ENCODE results near the gene ZNF223.

Gene ZNF223

GRCh38 chr19:44071824-44072542 lies 20.1 kb downstream of the ZNF223 start, which contains the start of gene ZNF284:
TSS of gene ZNF284 (plus strand) at chr19:44072159. CDS start at chr19:44076390, 4,231 bp downstream.
- FAIRE-seq, result no peak
- peak; percentile 59 for DNase-seq (ENCODE audit: low spot score)

DNA sequence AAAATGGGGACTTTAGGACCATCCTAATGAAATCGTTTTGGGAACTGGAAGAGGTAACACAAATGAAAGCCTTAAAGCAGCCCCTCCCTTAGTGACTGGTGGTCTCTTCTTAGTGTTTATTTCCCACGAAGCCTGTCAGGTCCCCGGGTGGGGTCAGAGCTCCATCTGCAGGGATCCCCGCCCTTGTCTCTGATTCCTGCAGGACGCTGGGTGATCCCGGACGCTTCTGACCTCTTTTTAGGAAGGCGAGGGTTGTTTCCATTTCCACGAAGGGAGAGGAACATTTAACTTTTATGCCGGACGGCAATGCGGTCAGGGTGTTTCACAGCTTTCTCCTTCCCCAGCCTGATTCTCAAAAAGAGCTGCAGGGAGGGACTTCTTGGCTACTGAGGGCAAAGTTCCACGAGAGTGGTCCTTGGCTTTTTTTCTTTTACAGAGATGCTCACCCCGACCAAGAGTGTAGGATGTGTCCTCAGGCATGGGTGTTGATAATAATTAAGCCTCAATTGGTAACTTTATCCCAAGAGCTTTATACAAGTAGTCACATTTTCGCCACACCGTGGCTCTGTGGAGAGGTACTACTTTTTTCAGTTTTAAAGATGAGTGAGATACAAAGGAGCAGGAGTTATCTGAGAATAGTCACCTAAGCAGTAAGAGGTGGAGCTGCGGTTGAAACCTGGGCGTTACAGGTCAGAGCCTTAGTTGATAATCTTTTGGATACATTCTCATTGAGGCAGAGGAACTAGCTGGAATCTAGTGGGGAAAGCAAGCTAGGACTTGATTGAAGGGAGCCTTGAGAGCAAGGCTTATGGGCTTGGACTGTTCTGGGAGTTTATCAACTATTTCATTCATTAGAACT lies 20.9 kb downstream of the ZNF223 start:
- no peak for FAIRE-seq
- DNase-seq (ENCODE audit: low spot score), result no peak

- no peak for FAIRE-seq
- DNase-seq (ENCODE audit: low spot score), result no peak
These were observed 24.5 kb downstream of the ZNF223 start for GRCh38 chr19:44076325-44076724.

- no peak for DNase-seq (ENCODE audit: low spot score)
- FAIRE-seq, result no peak
These were observed 40.3 kb downstream of the ZNF223 start for GRCh38 chr19:44092108-44092507.

GRCh38 chr19:44093931-44094765 lies 42.3 kb downstream of the ZNF223 start, which contains the start of gene ZNF224:
TSS of gene ZNF224 (plus strand) at chr19:44094361. CDS start at chr19:44097874, 3,513 bp downstream.
- FAIRE-seq (peak; percentile 87), DNase-seq (ENCODE audit: low spot score) (peak; percentile 79)

GRCh38 chr19:44107751-44108150 lies 55.9 kb downstream of the ZNF223 start:
- no peak for FAIRE-seq
- no peak for DNase-seq (ENCODE audit: low spot score)

GRCh38 chr19:44109458-44109857 lies 57.6 kb downstream of the ZNF223 start:
- FAIRE-seq (no peak), DNase-seq (ENCODE audit: low spot score) (no peak)

- no peak for DNase-seq (ENCODE audit: low spot score)
- FAIRE-seq, result no peak
These were observed 60.2 kb downstream of the ZNF223 start for GRCh38 chr19:44111910-44112463.

DNA sequence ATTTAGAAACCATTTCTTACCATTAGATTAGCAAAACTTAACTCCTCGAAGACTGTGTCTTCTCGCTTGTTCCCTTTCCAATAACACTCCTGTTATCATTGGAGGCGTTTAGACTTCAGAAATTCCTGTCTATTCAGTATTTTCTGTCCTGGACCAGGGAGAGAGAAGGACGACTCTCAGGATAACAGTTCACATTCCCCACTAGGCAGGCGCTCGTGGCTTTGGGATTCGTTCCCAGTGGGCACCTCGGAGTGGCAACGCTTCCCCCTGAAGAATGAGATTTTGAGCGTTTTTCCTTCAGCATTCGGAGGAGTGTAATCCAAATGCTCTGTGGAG lies 60.9 kb downstream of the ZNF223 start:
- FAIRE-seq, result no peak
- peak; percentile 4 for DNase-seq (ENCODE audit: low spot score)

DNA sequence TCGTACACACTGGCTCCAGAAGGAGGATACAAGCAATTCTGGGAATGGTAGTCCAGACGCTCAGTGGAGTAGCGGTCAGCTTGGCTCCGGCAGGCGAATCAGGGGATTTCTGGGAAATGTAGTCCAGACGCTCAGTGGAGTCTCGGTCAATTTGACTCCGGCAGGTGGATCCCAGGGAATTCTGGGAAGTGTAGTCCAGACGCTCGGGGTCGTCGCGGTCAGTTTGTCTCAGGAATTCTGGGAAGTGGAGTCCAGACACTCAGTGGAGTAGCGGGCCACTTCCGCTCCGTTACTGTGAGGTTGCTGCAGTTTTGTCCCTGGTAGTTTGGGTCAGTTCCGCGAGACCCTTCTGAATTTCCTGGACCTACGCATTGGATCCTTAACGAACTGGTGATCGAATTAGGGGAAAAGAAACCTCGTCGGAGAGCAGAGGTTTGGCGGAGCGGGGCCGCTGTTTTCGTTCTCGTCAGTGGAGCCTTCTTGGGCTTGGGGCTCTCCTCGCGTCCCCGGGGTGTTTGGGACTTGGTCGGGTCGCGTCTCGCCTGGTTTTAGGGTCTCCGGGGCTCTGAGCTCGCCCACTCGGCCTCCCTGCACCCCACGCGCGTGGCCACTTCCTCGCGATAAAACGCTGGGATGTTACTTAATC lies 61.4 kb downstream of the ZNF223 start, which contains the start of gene ZNF225:
ZNF225 (plus strand) TSS at position 262 of the 646 bp plus-strand sequence. CDS start 2,429 bp downstream, outside the sequence.
- peak; percentile 93 for FAIRE-seq
- peak; percentile 93 for DNase-seq (ENCODE audit: low spot score)

DNA sequence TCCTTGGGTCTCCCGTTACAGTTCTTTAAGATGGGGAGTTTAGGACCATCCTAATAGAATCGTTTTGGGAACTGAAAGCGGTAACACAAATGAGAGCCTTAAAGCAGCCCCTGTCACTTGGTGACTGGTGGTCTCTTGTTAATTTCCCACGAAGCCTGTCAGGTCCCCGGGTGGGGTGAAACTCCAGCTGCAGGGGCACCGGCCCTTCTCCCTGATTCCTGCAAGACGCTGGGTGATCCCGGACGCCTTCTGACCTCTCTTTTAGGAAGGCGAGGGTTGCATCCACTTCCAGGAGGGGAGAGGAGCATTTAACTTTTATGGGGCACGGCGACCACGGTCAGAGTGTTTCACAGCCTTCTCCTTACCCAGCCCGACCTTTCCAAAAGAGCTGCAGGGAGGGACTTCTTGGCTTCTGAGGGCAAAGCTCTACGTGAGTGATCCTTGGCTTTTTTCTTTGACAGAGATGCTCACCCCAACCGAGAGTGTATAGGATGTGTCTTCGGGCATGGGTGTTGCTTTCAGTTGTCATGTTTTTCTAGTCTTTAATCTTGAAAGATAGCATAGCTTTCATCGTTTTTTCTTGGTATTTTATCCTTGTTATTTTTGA lies 62.1 kb downstream of the ZNF223 start:
- DNase-seq (ENCODE audit: low spot score) (no peak), FAIRE-seq (no peak)

Data from RCC 7860 (cell line).